ENCODE measurements around the gene ITPRIP. TPM values are rescaled to one million over a fixed set of nuclear protein-coding genes. Genes with fewer than 3 reads are reported as not detected.

ITPRIP gene
- total RNA-seq, 2 donors from 2014 or later = 56.2 to 62.5 TPM

DNA sequence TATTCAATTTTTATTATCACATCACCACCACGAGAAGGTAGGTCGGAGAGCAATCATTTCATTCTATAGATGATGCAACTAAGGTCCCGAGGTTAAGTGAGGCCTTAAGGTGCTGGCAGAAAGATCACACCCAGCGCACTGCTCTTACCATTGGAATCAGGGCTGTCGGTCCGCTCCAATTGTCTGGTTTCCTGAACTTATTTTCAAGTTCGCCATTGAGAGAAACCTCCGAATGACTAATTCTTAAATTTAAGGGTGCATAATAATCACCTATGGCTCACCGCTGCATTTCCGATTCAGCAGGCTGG is 69.9 kb downstream of the ITPRIP start:
- H3K36me3 ChIP-seq = peaks cover 47% of the 10 kb centered on the region
- H3K27ac ChIP-seq = peak overlapping the region; percentile 78 to 84

DNA sequence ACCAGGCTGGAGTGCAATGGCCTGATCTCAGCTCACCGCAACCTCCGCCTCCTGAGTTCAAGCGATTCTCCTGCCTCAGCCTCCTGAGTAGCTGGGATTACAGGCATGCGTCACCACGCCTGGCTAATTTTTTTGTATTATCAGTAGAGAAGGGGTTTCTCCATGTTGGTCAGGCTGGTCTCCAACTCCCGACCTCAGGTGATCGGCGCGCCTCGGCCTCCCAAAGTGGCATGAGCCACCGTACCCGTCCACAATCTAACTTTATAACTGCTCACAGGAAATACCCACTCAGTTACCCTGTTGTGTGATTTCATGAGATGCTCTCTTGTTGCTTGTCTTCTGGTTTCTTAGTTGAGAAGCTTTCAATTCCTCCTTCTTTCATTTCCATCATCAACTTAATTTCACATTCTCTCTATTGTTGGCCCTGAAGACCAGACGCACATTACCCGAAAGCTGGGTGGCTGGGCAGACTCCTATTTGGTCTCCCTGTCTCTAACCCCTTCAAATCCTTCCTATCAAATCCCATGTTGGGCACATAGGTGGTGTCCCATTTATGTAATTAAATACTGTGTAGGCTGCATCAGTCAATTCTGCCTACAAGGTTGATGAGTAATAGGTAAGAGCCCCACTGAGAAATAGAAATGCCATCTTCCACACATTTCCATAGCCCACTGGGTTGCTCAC is 70.4 kb downstream of the ITPRIP start:
- Histone ChIP-seq H3K4me1 (peaks cover 0 to 16% of the 10 kb centered on the region in 2 donors), H3K27ac (peak overlapping the region in 1 of 2 donors; percentile 78), H3K4me3 (peak overlapping the region; percentile 70 to 87), H3K9me3 (no peaks in the 10 kb centered on the region), H3K36me3 (peaks cover 52% of the 10 kb centered on the region), H3K27me3 (no peaks in the 10 kb centered on the region)
- DNase-seq (ENCODE audit: low spot score) = no peak
- TF ChIP-seq, protein P1, sequence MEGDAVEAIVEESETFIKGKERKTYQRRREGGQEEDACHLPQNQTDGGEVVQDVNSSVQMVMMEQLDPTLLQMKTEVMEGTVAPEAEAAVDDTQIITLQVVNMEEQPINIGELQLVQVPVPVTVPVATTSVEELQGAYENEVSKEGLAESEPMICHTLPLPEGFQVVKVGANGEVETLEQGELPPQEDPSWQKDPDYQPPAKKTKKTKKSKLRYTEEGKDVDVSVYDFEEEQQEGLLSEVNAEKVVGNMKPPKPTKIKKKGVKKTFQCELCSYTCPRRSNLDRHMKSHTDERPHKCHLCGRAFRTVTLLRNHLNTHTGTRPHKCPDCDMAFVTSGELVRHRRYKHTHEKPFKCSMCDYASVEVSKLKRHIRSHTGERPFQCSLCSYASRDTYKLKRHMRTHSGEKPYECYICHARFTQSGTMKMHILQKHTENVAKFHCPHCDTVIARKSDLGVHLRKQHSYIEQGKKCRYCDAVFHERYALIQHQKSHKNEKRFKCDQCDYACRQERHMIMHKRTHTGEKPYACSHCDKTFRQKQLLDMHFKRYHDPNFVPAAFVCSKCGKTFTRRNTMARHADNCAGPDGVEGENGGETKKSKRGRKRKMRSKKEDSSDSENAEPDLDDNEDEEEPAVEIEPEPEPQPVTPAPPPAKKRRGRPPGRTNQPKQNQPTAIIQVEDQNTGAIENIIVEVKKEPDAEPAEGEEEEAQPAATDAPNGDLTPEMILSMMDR (IDR thresholded peaks at IDR 0.05) = no peak

More for the DNA sequence above, 69.9 kb downstream of the ITPRIP start:
- Histone ChIP-seq H3K4me1 (peaks cover 0 to 13% of the 10 kb centered on the region in 2 donors), H3K27me3 (no peaks in the 10 kb centered on the region), H3K4me3 (peak overlapping the region; percentile 70 to 87), H3K9me3 (no peaks in the 10 kb centered on the region)
- TF ChIP-seq, protein P1 (IDR thresholded peaks at IDR 0.05) = no peak
- no peak for DNase-seq (ENCODE audit: low spot score)

DNA sequence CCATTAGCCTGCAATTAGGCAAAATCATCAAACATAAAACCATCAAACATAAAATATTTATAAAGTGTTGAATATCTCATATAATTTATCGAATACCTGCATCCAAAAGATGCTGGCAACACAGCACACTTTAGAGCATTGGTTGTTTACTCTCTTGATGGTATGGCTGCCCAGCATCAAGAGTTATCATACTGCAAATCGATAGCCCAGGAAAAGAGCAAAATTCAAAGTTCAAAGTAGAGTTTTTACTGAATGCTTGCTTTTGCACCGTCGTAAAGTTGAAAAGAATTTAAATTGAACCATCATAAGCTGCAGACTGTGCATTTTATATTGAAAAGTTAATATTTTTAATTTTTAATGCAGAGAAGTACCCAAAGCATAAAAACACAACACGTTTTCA is 73.5 kb downstream of the ITPRIP start:
- DNase-seq (ENCODE audit: low spot score) = no peak
- Histone ChIP-seq H3K36me3 (peaks cover 71% of the 10 kb centered on the region), H3K27me3 (no peaks in the 10 kb centered on the region), H3K4me1 (peaks cover 0 to 47% of the 10 kb centered on the region in 2 donors), H3K4me3 (no peak overlapping the region), H3K9me3 (no peaks in the 10 kb centered on the region), H3K27ac (no peak overlapping the region)
- TF ChIP-seq, protein P1 (IDR thresholded peaks at IDR 0.05) = no peak

DNA sequence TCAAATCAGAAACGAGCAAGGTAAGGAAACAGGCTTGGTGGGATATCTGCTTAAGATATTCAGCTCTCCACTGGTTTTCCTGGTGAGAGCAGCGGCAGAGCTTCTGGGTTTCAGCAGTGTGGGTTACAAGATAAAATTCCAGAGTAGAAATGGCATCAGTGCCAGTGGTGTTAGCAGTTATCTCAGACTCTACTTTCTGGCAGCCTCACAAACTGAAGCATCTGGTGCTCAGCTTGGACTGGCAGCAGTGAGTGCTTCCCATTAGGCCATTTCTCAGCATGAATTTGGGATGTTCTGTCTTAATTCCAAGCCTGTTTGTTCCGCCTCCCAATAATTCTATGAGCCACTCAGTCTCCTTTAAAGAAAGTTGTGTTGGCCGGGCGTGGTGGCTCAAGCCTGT is 76.2 kb downstream of the ITPRIP start:
- H3K4me3 ChIP-seq = no peak overlapping the region
- H3K36me3 ChIP-seq = peaks cover 85% of the 10 kb centered on the region
- no peaks in the 10 kb centered on the region for H3K27me3 ChIP-seq
- H3K27ac ChIP-seq = peak overlapping the region; percentile 74 to 97
- no peak for DNase-seq (ENCODE audit: low spot score)
- H3K9me3 ChIP-seq = no peaks in the 10 kb centered on the region
- TF ChIP-seq, protein P1 (IDR thresholded peaks at IDR 0.05) = no peak
- H3K4me1 ChIP-seq = peaks cover 0 to 60% of the 10 kb centered on the region in 2 donors

DNA sequence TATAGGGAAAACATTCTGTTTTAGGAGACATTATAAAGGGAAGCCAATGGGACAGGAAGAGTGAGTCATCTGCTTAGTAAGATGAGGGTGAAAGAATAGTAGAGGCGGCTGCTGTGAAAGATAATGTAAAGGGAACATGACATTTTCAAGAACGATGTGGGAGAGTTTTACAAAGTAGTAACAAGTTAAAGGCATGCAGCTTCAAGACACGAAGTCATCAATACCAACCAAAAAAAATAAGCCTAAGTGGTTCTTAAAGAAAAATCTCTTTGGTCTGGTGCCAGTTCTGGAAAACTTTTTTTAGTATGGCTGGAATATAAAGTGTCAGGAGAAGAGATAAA is 77.5 kb downstream of the ITPRIP start:
- no peaks in the 10 kb centered on the region for H3K27me3 ChIP-seq
- H3K4me1 ChIP-seq = peaks cover 0 to 73% of the 10 kb centered on the region in 2 donors
- H3K36me3 ChIP-seq = peaks cover 72% of the 10 kb centered on the region
- no peak for DNase-seq (ENCODE audit: low spot score)
- no peak overlapping the region for H3K4me3 ChIP-seq
- H3K9me3 ChIP-seq = no peaks in the 10 kb centered on the region
- peak overlapping the region; percentile 74 to 97 for H3K27ac ChIP-seq
- TF ChIP-seq, protein P1 (IDR thresholded peaks at IDR 0.05) = no peak
